ENCODE results near the gene SCAANT1.

Gene SCAANT1

GRCh38 chr3:63862804-63863149, 49.4 kb downstream of the SCAANT1 start:
- 29% methylated on average over 5 of the region's 5 CpGs for WGBS, 2 experiments (ENCODE audit: insufficient coverage in 2 of 2)
- no peak overlapping the region for H3K27ac ChIP-seq (ENCODE audit: low read depth, low read length, severe bottlenecking)

More at GRCh38 chr3:63862804-63863149, 49.4 kb downstream of the SCAANT1 start:
- Histone ChIP-seq H3K36me3 (ENCODE audit: control insufficient read depth, insufficient read depth, low read length) (peaks cover 4% of the 10 kb centered on the region), H3K4me1 (ENCODE audit: control insufficient read depth, insufficient read depth, low read length, poor library complexity, severe bottlenecking) (peaks cover 6% of the 10 kb centered on the region), H3K4me3 (ENCODE audit: extremely low read depth, insufficient read depth, low read length, poor library complexity, severe bottlenecking) (peak overlapping the region; percentile 85), H3K9me3 (ENCODE audit: control insufficient read depth, low read length) (no peaks in the 10 kb centered on the region)
